WTC11 (cell line): Measurements from ENCODE around the gene GFRA1. TPM values are rescaled to one million over a fixed set of nuclear protein-coding genes. Genes with fewer than 3 reads are reported as not detected.

Source experiments
- ATAC-seq: fragments of 200-7000 bp; cut with Tn5 transposase; 2 replicates; pipeline ENCODE4 v1.10.0; 2021; ENCODE audit warnings: mild to moderate bottlenecking, moderate library complexity
- CTCF ChIA-PET: fragments of 300-600 bp; sonication (Branson Sonifier 250); formaldehyde crosslinking; loops from one replicate; lab custom pipeline; 2021; ENCODE audit warnings: antibody characterized with exemption; lab: Charles Lee
- POLR2A ChIA-PET: fragments of 350-600 bp; sonication (Branson Sonifier 250); formaldehyde crosslinking; loops from one replicate; lab custom pipeline; 2021; ENCODE audit warnings: antibody characterized with exemption; lab: Charles Lee
- DNase-seq: peaks from one replicate; pipeline ENCODE4 v3.0.0; 2021; ENCODE audit warnings: low spot score
- H3K27ac Mint-ChIP-seq: 2 replicates; pipeline ENCODE4 v1.8.0; 2021; ENCODE audit warnings: mixed read lengths
- H3K27me3 Mint-ChIP-seq: 2 replicates; pipeline ENCODE4 v1.8.0; 2021; ENCODE audit warnings: low read depth, mild to moderate bottlenecking, moderate library complexity, mixed read lengths
- H3K36me3 Mint-ChIP-seq: 2 replicates; pipeline ENCODE4 v1.8.0; 2021; ENCODE audit warnings: mixed read lengths
- H3K4me1 Mint-ChIP-seq: 2 replicates; pipeline ENCODE4 v1.8.0; 2022; ENCODE audit warnings: mixed read lengths
- H3K4me3 Mint-ChIP-seq: 2 replicates; pipeline ENCODE4 v1.8.0; 2021; ENCODE audit warnings: mild to moderate bottlenecking, moderate library complexity, mixed read lengths
- H3K9me3 Mint-ChIP-seq: 2 replicates; pipeline ENCODE4 v1.8.0; 2021; ENCODE audit warnings: mixed read lengths
- AFF4 ChIP-seq: sonication (generic); formaldehyde crosslinking; IDR thresholded peaks from 2 replicates; pipeline ENCODE4 v1.8.1; 2023; ENCODE audit warnings: mild to moderate bottlenecking, missing genetic modification reagents, borderline replicate concordance
- ATF6 ChIP-seq: sonication (generic); formaldehyde crosslinking; IDR thresholded peaks from 2 replicates; pipeline ENCODE4 v1.8.1; 2023; ENCODE audit warnings: mild to moderate bottlenecking, missing genetic modification reagents
- E2F1 ChIP-seq: sonication (generic); formaldehyde crosslinking; IDR thresholded peaks from 2 replicates; pipeline ENCODE4 v1.8.0; 2022; ENCODE audit warnings: mild to moderate bottlenecking, missing genetic modification reagents
- FOXK1 ChIP-seq: sonication (generic); formaldehyde crosslinking; IDR thresholded peaks from 2 replicates; pipeline ENCODE4 v1.8.0; 2022; ENCODE audit warnings: mild to moderate bottlenecking, moderate library complexity, missing genetic modification reagents
- FOXP1 ChIP-seq: sonication (generic); formaldehyde crosslinking; IDR thresholded peaks from 2 replicates; pipeline ENCODE4 v1.8.0; 2022; ENCODE audit warnings: missing genetic modification reagents, mild to moderate bottlenecking, moderate library complexity, borderline replicate concordance
- GTF2I ChIP-seq: fragments of 250-450 bp; sonication (Bioruptor Pico); conservative IDR thresholded peaks from 2 replicates; pipeline ENCODE4 v1.4.0; 2021; ENCODE audit warnings: mild to moderate bottlenecking
- MXD4 ChIP-seq: fragments of 250-450 bp; sonication (Bioruptor Pico); IDR thresholded peaks from 2 replicates; pipeline ENCODE4 v1.8.0; 2021; ENCODE audit warnings: mild to moderate bottlenecking, moderate library complexity, borderline replicate concordance
- PREB ChIP-seq: sonication (generic); formaldehyde crosslinking; IDR thresholded peaks from 2 replicates; pipeline ENCODE4 v1.8.1; 2022; ENCODE audit warnings: mild to moderate bottlenecking, missing genetic modification reagents, moderate library complexity, borderline replicate concordance
- SMAD3 ChIP-seq: sonication (generic); formaldehyde crosslinking; IDR thresholded peaks from 2 replicates; pipeline ENCODE4 v1.8.0; 2022; ENCODE audit warnings: missing genetic modification reagents, mild to moderate bottlenecking, borderline replicate concordance
- SOX15 ChIP-seq: fragments of 250-450 bp; sonication (Bioruptor Pico); IDR thresholded peaks from 2 replicates; pipeline ENCODE4 v1.9.0; 2021; ENCODE audit warnings: mild to moderate bottlenecking
- ZNF232 ChIP-seq: sonication (generic); formaldehyde crosslinking; IDR thresholded peaks from 2 replicates; pipeline ENCODE4 v1.8.0; 2022; ENCODE audit warnings: mild to moderate bottlenecking, missing genetic modification reagents
- ZNF423 ChIP-seq: fragments of 250-450 bp; sonication (Bioruptor Pico); IDR thresholded peaks from 2 replicates; pipeline ENCODE4 v2.1.2; 2022; ENCODE audit warnings: mild to moderate bottlenecking, moderate library complexity
- ZNF671 ChIP-seq: fragments of 250-450 bp; sonication (Bioruptor Pico); IDR thresholded peaks from 2 replicates; pipeline ENCODE4 v1.8.0; 2021; ENCODE audit warnings: mild to moderate bottlenecking
- total RNA-seq: library from RNA; stranded (reverse); gene quantifications from 3 replicates; pipeline ENCODE4 v1.2.3, GENCODE V29; 2021
- TF ChIP-seq, protein P1 (sequence below): fragments of 200-600 bp; IDR thresholded peaks from 2 replicates; pipeline ENCODE4 v1.8.0; 2022; ENCODE audit warnings: antibody characterized with exemption
- TF ChIP-seq, protein P2 (sequence below): fragments of 250-450 bp; sonication (Bioruptor Pico); IDR thresholded peaks from 2 replicates; pipeline ENCODE4 v1.9.0; 2021; ENCODE audit warnings: mild to moderate bottlenecking, borderline replicate concordance

Gene GFRA1
- total RNA-seq, 1 experiment from 2014 or later, result 4.4 TPM

DNA sequence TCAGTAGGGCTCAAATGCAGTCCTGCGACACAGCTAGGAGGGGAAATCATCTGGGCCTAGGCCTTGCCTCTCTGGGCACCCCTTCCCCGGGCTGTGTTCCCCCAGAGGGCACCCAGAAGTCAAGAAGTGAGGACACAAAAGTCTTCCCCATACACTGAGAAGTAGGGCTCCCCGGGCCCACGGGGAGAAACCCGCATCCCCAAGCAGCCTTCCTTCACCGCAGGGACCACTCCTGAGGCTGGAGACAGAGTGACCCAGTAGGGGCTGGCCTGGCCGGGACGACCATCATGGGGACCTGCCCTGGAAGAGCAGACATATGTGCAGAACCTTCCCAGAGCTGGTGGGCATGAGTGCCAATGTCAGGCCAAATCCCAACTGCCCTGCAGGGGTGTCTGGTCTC lies 163.5 kb downstream of the GFRA1 start (continued):
- no peak for TF ChIP-seq AFF4 (CRISPR knock-in tag)

GRCh38 chr10:116108095-116108494 lies 164.9 kb downstream of the GFRA1 start:
- ATAC-seq (no peak), DNase-seq (no peak)
- CTCF ChIA-PET, result no interaction called here
- TF ChIP-seq MXD4 (CRISPR knock-in tag), result no peak
- no peak for TF ChIP-seq ZNF232 (CRISPR knock-in tag)
- TF ChIP-seq E2F1 (CRISPR knock-in tag), result no peak
- no peak for TF ChIP-seq ATF6 (CRISPR knock-in tag)
- TF ChIP-seq GTF2I (CRISPR knock-in tag), result no peak
- no peak for TF ChIP-seq PREB (CRISPR knock-in tag)
- no peak for TF ChIP-seq SOX15 (CRISPR knock-in tag)
- Mint-ChIP-seq H3K4me1 (peaks cover 11% of the 10 kb centered on the region), H3K27ac (no peak overlapping the region), H3K9me3 (peaks cover 23% of the 10 kb centered on the region), H3K27me3 (no peaks in the 10 kb centered on the region; the same call in 1 of the 2 replicates), H3K4me3 (no peak overlapping the region), H3K36me3 (peaks cover 4% of the 10 kb centered on the region)
- POLR2A ChIA-PET, result no interaction called here

- Mint-ChIP-seq H3K27me3 (no peaks in the 10 kb centered on the region; the same call in 1 of the 2 replicates), H3K36me3 (peaks cover 4% of the 10 kb centered on the region), H3K4me1 (peaks cover 5% of the 10 kb centered on the region), H3K4me3 (no peak overlapping the region), H3K9me3 (peaks cover 28% of the 10 kb centered on the region), H3K27ac (no peak overlapping the region)
- DNase-seq (no peak), ATAC-seq (no peak)
- CTCF ChIA-PET, result no interaction called here
- POLR2A ChIA-PET, result no interaction called here
- no peak for TF ChIP-seq FOXK1
- no peak for TF ChIP-seq FOXP1 (CRISPR knock-in tag)
- TF ChIP-seq E2F1 (CRISPR knock-in tag), result no peak
- TF ChIP-seq, protein P1, sequence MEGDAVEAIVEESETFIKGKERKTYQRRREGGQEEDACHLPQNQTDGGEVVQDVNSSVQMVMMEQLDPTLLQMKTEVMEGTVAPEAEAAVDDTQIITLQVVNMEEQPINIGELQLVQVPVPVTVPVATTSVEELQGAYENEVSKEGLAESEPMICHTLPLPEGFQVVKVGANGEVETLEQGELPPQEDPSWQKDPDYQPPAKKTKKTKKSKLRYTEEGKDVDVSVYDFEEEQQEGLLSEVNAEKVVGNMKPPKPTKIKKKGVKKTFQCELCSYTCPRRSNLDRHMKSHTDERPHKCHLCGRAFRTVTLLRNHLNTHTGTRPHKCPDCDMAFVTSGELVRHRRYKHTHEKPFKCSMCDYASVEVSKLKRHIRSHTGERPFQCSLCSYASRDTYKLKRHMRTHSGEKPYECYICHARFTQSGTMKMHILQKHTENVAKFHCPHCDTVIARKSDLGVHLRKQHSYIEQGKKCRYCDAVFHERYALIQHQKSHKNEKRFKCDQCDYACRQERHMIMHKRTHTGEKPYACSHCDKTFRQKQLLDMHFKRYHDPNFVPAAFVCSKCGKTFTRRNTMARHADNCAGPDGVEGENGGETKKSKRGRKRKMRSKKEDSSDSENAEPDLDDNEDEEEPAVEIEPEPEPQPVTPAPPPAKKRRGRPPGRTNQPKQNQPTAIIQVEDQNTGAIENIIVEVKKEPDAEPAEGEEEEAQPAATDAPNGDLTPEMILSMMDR, result no peak
- TF ChIP-seq PREB (CRISPR knock-in tag), result no peak
- no peak for TF ChIP-seq ZNF671
- TF ChIP-seq ZNF423 (CRISPR knock-in tag), result no peak
- TF ChIP-seq, protein P2, sequence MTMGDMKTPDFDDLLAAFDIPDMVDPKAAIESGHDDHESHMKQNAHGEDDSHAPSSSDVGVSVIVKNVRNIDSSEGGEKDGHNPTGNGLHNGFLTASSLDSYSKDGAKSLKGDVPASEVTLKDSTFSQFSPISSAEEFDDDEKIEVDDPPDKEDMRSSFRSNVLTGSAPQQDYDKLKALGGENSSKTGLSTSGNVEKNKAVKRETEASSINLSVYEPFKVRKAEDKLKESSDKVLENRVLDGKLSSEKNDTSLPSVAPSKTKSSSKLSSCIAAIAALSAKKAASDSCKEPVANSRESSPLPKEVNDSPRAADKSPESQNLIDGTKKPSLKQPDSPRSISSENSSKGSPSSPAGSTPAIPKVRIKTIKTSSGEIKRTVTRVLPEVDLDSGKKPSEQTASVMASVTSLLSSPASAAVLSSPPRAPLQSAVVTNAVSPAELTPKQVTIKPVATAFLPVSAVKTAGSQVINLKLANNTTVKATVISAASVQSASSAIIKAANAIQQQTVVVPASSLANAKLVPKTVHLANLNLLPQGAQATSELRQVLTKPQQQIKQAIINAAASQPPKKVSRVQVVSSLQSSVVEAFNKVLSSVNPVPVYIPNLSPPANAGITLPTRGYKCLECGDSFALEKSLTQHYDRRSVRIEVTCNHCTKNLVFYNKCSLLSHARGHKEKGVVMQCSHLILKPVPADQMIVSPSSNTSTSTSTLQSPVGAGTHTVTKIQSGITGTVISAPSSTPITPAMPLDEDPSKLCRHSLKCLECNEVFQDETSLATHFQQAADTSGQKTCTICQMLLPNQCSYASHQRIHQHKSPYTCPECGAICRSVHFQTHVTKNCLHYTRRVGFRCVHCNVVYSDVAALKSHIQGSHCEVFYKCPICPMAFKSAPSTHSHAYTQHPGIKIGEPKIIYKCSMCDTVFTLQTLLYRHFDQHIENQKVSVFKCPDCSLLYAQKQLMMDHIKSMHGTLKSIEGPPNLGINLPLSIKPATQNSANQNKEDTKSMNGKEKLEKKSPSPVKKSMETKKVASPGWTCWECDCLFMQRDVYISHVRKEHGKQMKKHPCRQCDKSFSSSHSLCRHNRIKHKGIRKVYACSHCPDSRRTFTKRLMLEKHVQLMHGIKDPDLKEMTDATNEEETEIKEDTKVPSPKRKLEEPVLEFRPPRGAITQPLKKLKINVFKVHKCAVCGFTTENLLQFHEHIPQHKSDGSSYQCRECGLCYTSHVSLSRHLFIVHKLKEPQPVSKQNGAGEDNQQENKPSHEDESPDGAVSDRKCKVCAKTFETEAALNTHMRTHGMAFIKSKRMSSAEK (CRISPR knock-in tag), result no peak
- TF ChIP-seq MXD4 (CRISPR knock-in tag), result no peak
- TF ChIP-seq SMAD3, result no peak
These were observed 166.4 kb downstream of the GFRA1 start for GRCh38 chr10:116106611-116107010.
